Kidney (tissue), 14 donors: ENCODE measurements around the gene LRP5. TPM values are rescaled to one million over a fixed set of nuclear protein-coding genes. Genes with fewer than 3 reads are reported as not detected.
"Not testable (repeated sequence)": the region's sequence is repeated elsewhere in the genome, so short reads cannot be mapped to it uniquely, and the experiment has no call there.

Source experiments
- DNase-seq, 5 donors: peaks; one replicate each; pipeline ENCODE4 v3.0.0-alpha.2; 2013 to 2020
- FAIRE-seq: peaks from 2 replicates; lab custom pipeline; 2012; peaks lifted over from hg19 to GRCh38; lab: Jason Lieb, UNC
- H3K27ac ChIP-seq, 2 donors: one replicate each; pipeline ENCODE4 v1.7.0; 2013; ENCODE audit warnings: low read depth in 2 of 2, low read length in 2 of 2, inconsistent platforms in 1 of 2
- H3K27me3 ChIP-seq: one replicate; pipeline ENCODE4 v1.7.1; 2013; ENCODE audit warnings: low read length, inconsistent platforms; ENCODE audit not compliant: control insufficient read depth, insufficient read depth
- H3K36me3 ChIP-seq, 3 donors: one replicate each; pipeline versions ENCODE4 v1.7.0 to v1.7.1; 2013; ENCODE audit warnings: low read length in 3 of 3, control low read depth in 1 of 3, inconsistent platforms in 1 of 3; ENCODE audit not compliant: insufficient read depth in 3 of 3, control insufficient read depth in 2 of 3
- H3K4me1 ChIP-seq, 3 donors: one replicate each; pipeline versions ENCODE4 v1.7.0 to v1.7.1; 2013; ENCODE audit warnings: low read length in 3 of 3, inconsistent platforms in 1 of 3, low read depth in 1 of 3; ENCODE audit not compliant: control insufficient read depth in 2 of 3, insufficient read depth in 2 of 3
- H3K4me3 ChIP-seq, 3 donors: one replicate each; pipeline versions ENCODE4 v1.7.0 to v1.8.1; 2013; ENCODE audit warnings: low read length in 3 of 3, control low read depth in 1 of 3, inconsistent platforms in 1 of 3
- H3K9ac ChIP-seq, 3 donors: one replicate each; pipeline versions ENCODE4 v1.7.0 to v1.7.1; 2013; ENCODE audit warnings: low read length in 3 of 3, control low read depth in 1 of 3, inconsistent platforms in 1 of 3
- H3K9me3 ChIP-seq, 3 donors: one replicate each; pipeline versions ENCODE4 v1.7.0 to v1.7.1; 2013; ENCODE audit warnings: low read length in 3 of 3, control low read depth in 1 of 3, inconsistent platforms in 1 of 3; ENCODE audit not compliant: control insufficient read depth in 2 of 3, insufficient read depth in 1 of 3
- CTCF ChIP-seq: IDR thresholded peaks from 3 replicates; pipeline ENCODE4 v1.5.1; 2012; ENCODE audit warnings: mild to moderate bottlenecking, moderate library complexity, borderline replicate concordance; ENCODE audit not compliant: insufficient read depth; ENCODE audit errors: extremely low read depth
- intact Hi-C: fragments of 100-400 bp; cut with DNase I; formaldehyde crosslinking; loops from one replicate; pipeline ENCODE4 v1.11.1; 2022
- polyA plus RNA-seq: library from polyadenylated mRNA; stranded (reverse); fragments of 350-450 nt; fragmentation: Illumina TruSeq; extraction: RNeasy Lipid Tissue Mini Kit (QIAGEN cat#74804); gene quantifications from one replicate; pipeline ENCODE4 v1.2.3, GENCODE V29; 2014; ENCODE audit warnings: low read depth, low replicate concordance; ENCODE audit not compliant: insufficient read depth
- total RNA-seq: library from RNA; stranded (reverse); fragmentation: NEBNext Ultra II Directional; extraction: Animal tissue kit (Norgen Biotek cat#: 25700); gene quantifications from one replicate; pipeline ENCODE4 v1.2.1, GENCODE V29; 2021
- donor health status: control.
- donor health status: control.
- donor health status: control.
- donor health status: control.
- donor health status: control.
- donor health status: DM: yes; HTN: yes; CAD: no.
- donor health status: Normal renal cell carcinoma (clear cell type).

The LRP5 gene
- total and polyA plus RNA-seq, 2 donors from 2014 or later, result 55.4 to 71.3 TPM

- Histone ChIP-seq H3K36me3 (no peaks in the 10 kb centered on the region), H3K4me1 (peaks cover 0 to 13% (median 0%) of the 10 kb centered on the region in 3 donors), H3K27me3 (no peaks in the 10 kb centered on the region), H3K4me3 (peak overlapping the region in 1 of 3 donors; percentile 23), H3K9ac (peak overlapping the region in 1 of 3 donors; percentile 34), H3K27ac (peak overlapping the region; percentile 88), H3K9me3 (no peaks in the 10 kb centered on the region)
- peak; percentile 73 to 87 (median 82) for DNase-seq
- FAIRE-seq, result no peak
- intact Hi-C loops, result loop anchor here (5.0 kb wide), 1 partner anchor 36 kb away; no protein-coding TSS in a partner anchor
- TF ChIP-seq CTCF, result peak; percentile 93
Measured at GRCh38 chr11:68297812-68298658, 14.4 kb upstream of the LRP5 start.

GRCh38 chr11:68298659-68299516 lies 13.5 kb upstream of the LRP5 start:
- TF ChIP-seq CTCF, result no peak
- Histone ChIP-seq H3K9ac (peak overlapping the region in 1 of 3 donors; percentile 34), H3K4me1 (peaks cover 0 to 13% (median 0%) of the 10 kb centered on the region in 3 donors), H3K27ac (peak overlapping the region; percentile 35 to 60), H3K4me3 (peak overlapping the region in 1 of 3 donors; percentile 23), H3K27me3 (no peaks in the 10 kb centered on the region), H3K36me3 (no peaks in the 10 kb centered on the region), H3K9me3 (no peaks in the 10 kb centered on the region)
- intact Hi-C loops, result loop anchor here (5.0 kb wide), 1 partner anchor 37 kb away; no protein-coding TSS in a partner anchor
- DNase-seq (peak in 1 of 5 donors; percentile 6), FAIRE-seq (no peak)

- H3K9ac ChIP-seq, DNase-seq, H3K27me3 ChIP-seq, H3K27ac ChIP-seq, FAIRE-seq, H3K4me3 ChIP-seq, H3K36me3 ChIP-seq, H3K9me3 ChIP-seq: not testable (repeated sequence)
- H3K4me1 ChIP-seq, result peaks cover 0 to 13% (median 0%) of the 10 kb centered on the region in 3 donors
- intact Hi-C loops, result loop anchor here (5.0 kb wide), 1 partner anchor 37 kb away; no protein-coding TSS in a partner anchor
Measured at GRCh38 chr11:68299517-68299879, 12.9 kb upstream of the LRP5 start.
